PC-3 (cell line): ENCODE results near the gene AP5S1.

Experiments
- CTCF ChIP-seq: fragments of 300-600 bp; sonication (generic); conservative IDR thresholded peaks from 2 replicates; pipeline ENCODE4 v1.5.1; 2017; ENCODE audit warnings: antibody characterized with exemption, low read depth, mild to moderate bottlenecking, low read length
- EZH2phosphoT487 ChIP-seq: fragments of 300-600 bp; sonication (generic); IDR thresholded peaks from 2 replicates; pipeline ENCODE4 v1.6.1; 2018; ENCODE audit warnings: mild to moderate bottlenecking, antibody characterized with exemption, low read length, borderline replicate concordance

GRCh38 chr20:3801299-3801698 lies 19.0 kb upstream of the AP5S1 start:
- TF ChIP-seq CTCF (no peak), EZH2phosphoT487 (no peak)
